HepG2 (cell line): ENCODE results near the gene PDGFB. TPM values are rescaled to one million over a fixed set of nuclear protein-coding genes. Genes with fewer than 3 reads are reported as not detected.

Experiments
- ATAC-seq: fragments of 200-7000 bp; cut with Tn5 transposase; 3 replicates; pipeline ENCODE4 v1.9.1; 2020; ENCODE audit warnings: mild to moderate bottlenecking, moderate library complexity
- BruUV-seq: library from RNA; stranded (reverse); fragments of 400-500 nt; replicated peaks from 2 replicates; lab custom pipeline; 2021; lab: Mats Ljungman, UMichigan
- CTCF ChIA-PET: fragments of 300-600 bp; formaldehyde crosslinking; extraction: SDS; loops from one replicate; lab custom pipeline; 2021; ENCODE audit warnings: low total read pairs, inconsistent platforms, low intra/inter-chr PET ratio; lab: Yijun Ruan, JAX
- POLR2A ChIA-PET: fragments of 350-600 bp; sonication (Branson Sonifier 250); formaldehyde crosslinking; loops from one replicate; lab custom pipeline; 2020; ENCODE audit warnings: antibody characterized with exemption, inconsistent platforms; lab: Yijun Ruan, JAX
- DNase-seq: peaks from one replicate; pipeline ENCODE4 v3.0.0-alpha.2; 2015; ENCODE audit warnings: low spot score
- FAIRE-seq: peaks from 3 replicates; lab custom pipeline; 2011; peaks lifted over from hg19 to GRCh38; lab: Jason Lieb, UNC
- H2AFZ ChIP-seq: one replicate; pipeline ENCODE4 v1.6.1; 2011; ENCODE audit warnings: low read length, inconsistent platforms
- H3K27ac ChIP-seq: fragments of 300-600 bp; 3 replicates; pipeline ENCODE4 v1.8.0; 2011; ENCODE audit warnings: mixed run types, mild to moderate bottlenecking, mixed read lengths, low read length, inconsistent platforms; ENCODE audit not compliant: insufficient read depth; ENCODE audit errors: extremely low read length
- H3K27me3 ChIP-seq, 2 experiments: fragments of 200-600 bp in 1 of 2; 2 replicates in 1 of 2; 3 replicates in 1 of 2; pipeline versions ENCODE4 v1.6.0 to v1.8.0; 2011; ENCODE audit warnings: low read length in 2 of 2, mild to moderate bottlenecking in 2 of 2, moderate library complexity in 2 of 2, inconsistent platforms in 1 of 2; ENCODE audit not compliant: insufficient read depth in 2 of 2, control insufficient read depth in 1 of 2
- H3K36me3 ChIP-seq, 2 experiments: fragments of 200-600 bp in 1 of 2; replicated peaks in 1 of 2; 2 replicates in 1 of 2; 3 replicates in 1 of 2; pipeline versions ENCODE4 v1.5.1 to v1.8.0; 2011; ENCODE audit warnings: low read length in 2 of 2, inconsistent platforms in 1 of 2; ENCODE audit not compliant: insufficient read depth in 2 of 2, control insufficient read depth in 1 of 2
- H3K4me1 ChIP-seq: 2 replicates; pipeline ENCODE4 v1.5.1; 2012; ENCODE audit warnings: low read length, inconsistent platforms; ENCODE audit not compliant: insufficient read depth
- H3K4me2 ChIP-seq: 2 replicates; pipeline ENCODE4 v1.6.0; 2011; ENCODE audit warnings: low read depth, low read length, inconsistent platforms
- H3K4me3 ChIP-seq, 3 experiments: fragments of 200-600 bp in 1 of 3; sonication (generic), shearing (Covaris generic) in 1 of 3; replicated peaks in 1 of 3; 2 replicates each; pipeline ENCODE4 v1.5.1; 2011 to 2016; ENCODE audit warnings: low read length in 3 of 3, inconsistent platforms in 2 of 3, low read depth in 2 of 3, mild to moderate bottlenecking in 2 of 3, control low read depth in 1 of 3, mixed read lengths in 1 of 3; ENCODE audit not compliant: insufficient read depth in 1 of 3
- H3K79me2 ChIP-seq: one replicate; pipeline ENCODE4 v1.6.1; 2011; ENCODE audit warnings: low read length, inconsistent platforms; ENCODE audit not compliant: insufficient read depth
- H3K9ac ChIP-seq: 2 replicates; pipeline ENCODE4 v1.6.0; 2011; ENCODE audit warnings: mild to moderate bottlenecking, low read depth, low read length, inconsistent platforms; ENCODE audit not compliant: insufficient read depth
- H3K9me3 ChIP-seq: 2 replicates; pipeline ENCODE4 v1.5.1; 2012; ENCODE audit warnings: mild to moderate bottlenecking, low read length
- H4K20me1 ChIP-seq: 2 replicates; pipeline ENCODE4 v1.6.0; 2011; ENCODE audit warnings: inconsistent platforms, mild to moderate bottlenecking, low read length, moderate library complexity; ENCODE audit not compliant: insufficient read depth
- GTF3A ChIP-seq: sonication (generic); formaldehyde crosslinking; conservative IDR thresholded peaks from 2 replicates; pipeline ENCODE4 v1.4.0; 2020; ENCODE audit warnings: mild to moderate bottlenecking, missing genetic modification reagents
- SALL1 ChIP-seq: sonication (generic); formaldehyde crosslinking; IDR thresholded peaks from 2 replicates; pipeline ENCODE4 v1.8.0; 2022; ENCODE audit warnings: mild to moderate bottlenecking, missing genetic modification reagents
- SMC3 ChIP-seq: IDR thresholded peaks from 2 replicates; pipeline ENCODE4 v1.6.1; 2011; ENCODE audit warnings: low read length, improper control_type of control experiment
- STAG1 ChIP-seq: sonication (generic); formaldehyde crosslinking; IDR thresholded peaks from 2 replicates; pipeline ENCODE4 v1.4.0; 2020; ENCODE audit warnings: missing genetic modification reagents
- TBX2 ChIP-seq: sonication (generic); formaldehyde crosslinking; IDR thresholded peaks from 2 replicates; pipeline ENCODE4 v1.5.0; 2020; ENCODE audit warnings: missing genetic modification reagents, mild to moderate bottlenecking, borderline replicate concordance
- YY1 ChIP-seq: IDR thresholded peaks from 2 replicates; pipeline ENCODE4 v1.6.1; 2011; ENCODE audit warnings: low read length, low read depth, moderate library complexity, mild to moderate bottlenecking; ENCODE audit not compliant: insufficient read depth, insufficient replicate concordance
- ZNF350 ChIP-seq: sonication (generic); formaldehyde crosslinking; IDR thresholded peaks from 2 replicates; pipeline ENCODE4 v1.4.0; 2020; ENCODE audit warnings: mild to moderate bottlenecking, low read depth, missing genetic modification reagents, borderline replicate concordance
- WGBS: methylation state at CpG from one replicate; pipeline ENCODE4 v1.1.6; 2017; ENCODE audit warnings: low lambda C conversion rate; 5-methylcytosine and 5-hydroxymethylcytosine counted together
- in situ Hi-C: cut with HindIII; loops from 2 replicates; pipeline ENCODE4 v1.10.0; 2017; ENCODE audit warnings: low pct_unique_long_range_greater_than_20kb; ENCODE audit not compliant: extremely low pct_ligation_motif_present
- intact Hi-C: fragments of 100-400 bp; cut with micrococcal nuclease; formaldehyde crosslinking; loops from one replicate; pipeline ENCODE4 v1.10.0; 2022; ENCODE audit not compliant: unreplicated experiment
- polyA plus RNA-seq, 8 experiments: library from polyadenylated mRNA; depleted of rRNA in 3 of 8; stranded (reverse) in 7 of 8; unstranded in 1 of 8; fragments of >200 nt; fragmentation: Illumina TruSeq in 4 of 8; extraction: Trizol in 4 of 8; gene quantifications; 2 replicates each; pipeline versions ENCODE4 v1.2.1 to v1.2.3, GENCODE V29; 2011 to 2016; ENCODE audit warnings: low read depth in 4 of 8, missing spikeins in 1 of 8, mixed read lengths in 1 of 8; ENCODE audit not compliant: insufficient read depth in 1 of 8
- total RNA-seq, 5 experiments: library from RNA; depleted of rRNA; stranded (reverse); fragments of >200 nt; fragmentation: Illumina TruSeq; extraction: Trizol; gene quantifications; 2 replicates each; pipeline ENCODE4 v1.2.3, GENCODE V29; 2016; ENCODE audit warnings: low read depth in 1 of 5
- TF ChIP-seq, protein P1 (sequence below): sonication (generic); formaldehyde crosslinking; IDR thresholded peaks from 2 replicates; pipeline ENCODE4 v1.5.0; 2020; ENCODE audit warnings: mild to moderate bottlenecking, missing genetic modification reagents, moderate library complexity
- TF ChIP-seq, protein P2 (sequence below), 2 experiments: IDR thresholded peaks; 2 replicates each; pipeline ENCODE4 v1.6.1; 2011 to 2012; ENCODE audit warnings: low read length in 2 of 2, borderline replicate concordance in 1 of 2, low read depth in 1 of 2, mild to moderate bottlenecking in 1 of 2, moderate library complexity in 1 of 2
- TF ChIP-seq, protein P3 (sequence below): sonication (generic); formaldehyde crosslinking; IDR thresholded peaks from 2 replicates; pipeline ENCODE4 v1.5.1; 2020; ENCODE audit warnings: mild to moderate bottlenecking, missing genetic modification reagents, moderate library complexity

Gene PDGFB
- total and polyA plus RNA-seq, 2 of the 13 experiments (the other 11 are each of a cell fraction or from before 2014, with no cell fraction given) = 1.4 to 10.1 TPM

DNA sequence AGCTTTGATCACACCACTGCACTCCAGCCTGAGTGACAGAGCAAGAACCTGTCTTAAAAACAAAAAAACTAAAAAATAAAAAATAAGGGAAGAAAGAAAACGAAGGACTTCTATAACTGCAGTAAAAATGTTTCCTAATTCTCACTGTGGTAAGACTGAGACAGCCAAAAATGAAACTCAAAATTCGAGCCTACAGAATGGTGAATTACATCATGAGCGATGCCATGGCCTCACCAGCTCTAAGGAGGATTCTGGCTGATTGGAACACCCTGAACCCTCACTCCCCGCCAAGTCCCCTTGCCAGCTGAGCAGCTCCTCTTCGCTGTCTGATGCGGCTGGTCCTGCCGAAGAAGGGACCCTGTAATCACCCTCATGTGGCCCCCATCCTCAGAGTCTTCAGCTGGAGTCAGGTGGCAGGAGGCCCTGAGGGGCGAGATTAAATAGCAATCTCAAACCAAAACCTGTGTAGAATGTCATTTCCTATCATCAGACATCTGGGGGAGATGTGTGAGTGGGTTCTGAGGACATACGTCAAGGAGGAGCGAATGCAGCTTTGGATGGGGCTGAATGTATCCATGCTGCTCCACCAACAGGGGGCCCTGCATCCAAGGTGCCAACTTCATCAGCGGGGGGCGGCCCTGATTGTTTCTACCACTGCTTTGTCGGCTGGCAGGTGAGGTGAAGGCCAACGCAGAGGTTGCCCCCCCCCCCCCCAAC lies 29.2 kb downstream of the PDGFB start:
- H3K4me2 ChIP-seq = no peak overlapping the region
- H4K20me1 ChIP-seq = no peaks in the 10 kb centered on the region
- DNase-seq (no peak), ATAC-seq (peak; percentile 79), FAIRE-seq (no peak)
- H3K79me2 ChIP-seq = no peaks in the 10 kb centered on the region
- H3K9ac ChIP-seq = no peak overlapping the region
- H3K36me3 ChIP-seq = no peaks in the 10 kb centered on the region
- H2AFZ ChIP-seq = no peak overlapping the region
- H3K27ac ChIP-seq = no peak overlapping the region
- POLR2A ChIA-PET = interaction anchor here (0.7 to 1.9 kb wide), 3 partner anchors 8 to 104 kb away, joined by 3 to 8 read pairs (median 7); partner anchors contain the start of gene RPL3
- no TSS peak for BruUV-seq
- no peaks in the 10 kb centered on the region for H3K9me3 ChIP-seq
- no peak overlapping the region for H3K4me3 ChIP-seq
- WGBS = 34% methylated on average over 4 of the region's 14 CpGs
- CTCF ChIA-PET = interaction anchor here (0.9 kb wide), 1 partner anchor 45 kb away, joined by 6 read pairs; no protein-coding TSS in a partner anchor
- H3K27me3 ChIP-seq = no peaks in the 10 kb centered on the region
- in situ Hi-C loops (no loop called here), intact Hi-C loops (no loop called here)
- peaks cover 26% of the 10 kb centered on the region for H3K4me1 ChIP-seq
- TF ChIP-seq, protein P1, sequence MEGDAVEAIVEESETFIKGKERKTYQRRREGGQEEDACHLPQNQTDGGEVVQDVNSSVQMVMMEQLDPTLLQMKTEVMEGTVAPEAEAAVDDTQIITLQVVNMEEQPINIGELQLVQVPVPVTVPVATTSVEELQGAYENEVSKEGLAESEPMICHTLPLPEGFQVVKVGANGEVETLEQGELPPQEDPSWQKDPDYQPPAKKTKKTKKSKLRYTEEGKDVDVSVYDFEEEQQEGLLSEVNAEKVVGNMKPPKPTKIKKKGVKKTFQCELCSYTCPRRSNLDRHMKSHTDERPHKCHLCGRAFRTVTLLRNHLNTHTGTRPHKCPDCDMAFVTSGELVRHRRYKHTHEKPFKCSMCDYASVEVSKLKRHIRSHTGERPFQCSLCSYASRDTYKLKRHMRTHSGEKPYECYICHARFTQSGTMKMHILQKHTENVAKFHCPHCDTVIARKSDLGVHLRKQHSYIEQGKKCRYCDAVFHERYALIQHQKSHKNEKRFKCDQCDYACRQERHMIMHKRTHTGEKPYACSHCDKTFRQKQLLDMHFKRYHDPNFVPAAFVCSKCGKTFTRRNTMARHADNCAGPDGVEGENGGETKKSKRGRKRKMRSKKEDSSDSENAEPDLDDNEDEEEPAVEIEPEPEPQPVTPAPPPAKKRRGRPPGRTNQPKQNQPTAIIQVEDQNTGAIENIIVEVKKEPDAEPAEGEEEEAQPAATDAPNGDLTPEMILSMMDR (CRISPR knock-in tag) = peak; percentile 75
- TF ChIP-seq, protein P2, sequence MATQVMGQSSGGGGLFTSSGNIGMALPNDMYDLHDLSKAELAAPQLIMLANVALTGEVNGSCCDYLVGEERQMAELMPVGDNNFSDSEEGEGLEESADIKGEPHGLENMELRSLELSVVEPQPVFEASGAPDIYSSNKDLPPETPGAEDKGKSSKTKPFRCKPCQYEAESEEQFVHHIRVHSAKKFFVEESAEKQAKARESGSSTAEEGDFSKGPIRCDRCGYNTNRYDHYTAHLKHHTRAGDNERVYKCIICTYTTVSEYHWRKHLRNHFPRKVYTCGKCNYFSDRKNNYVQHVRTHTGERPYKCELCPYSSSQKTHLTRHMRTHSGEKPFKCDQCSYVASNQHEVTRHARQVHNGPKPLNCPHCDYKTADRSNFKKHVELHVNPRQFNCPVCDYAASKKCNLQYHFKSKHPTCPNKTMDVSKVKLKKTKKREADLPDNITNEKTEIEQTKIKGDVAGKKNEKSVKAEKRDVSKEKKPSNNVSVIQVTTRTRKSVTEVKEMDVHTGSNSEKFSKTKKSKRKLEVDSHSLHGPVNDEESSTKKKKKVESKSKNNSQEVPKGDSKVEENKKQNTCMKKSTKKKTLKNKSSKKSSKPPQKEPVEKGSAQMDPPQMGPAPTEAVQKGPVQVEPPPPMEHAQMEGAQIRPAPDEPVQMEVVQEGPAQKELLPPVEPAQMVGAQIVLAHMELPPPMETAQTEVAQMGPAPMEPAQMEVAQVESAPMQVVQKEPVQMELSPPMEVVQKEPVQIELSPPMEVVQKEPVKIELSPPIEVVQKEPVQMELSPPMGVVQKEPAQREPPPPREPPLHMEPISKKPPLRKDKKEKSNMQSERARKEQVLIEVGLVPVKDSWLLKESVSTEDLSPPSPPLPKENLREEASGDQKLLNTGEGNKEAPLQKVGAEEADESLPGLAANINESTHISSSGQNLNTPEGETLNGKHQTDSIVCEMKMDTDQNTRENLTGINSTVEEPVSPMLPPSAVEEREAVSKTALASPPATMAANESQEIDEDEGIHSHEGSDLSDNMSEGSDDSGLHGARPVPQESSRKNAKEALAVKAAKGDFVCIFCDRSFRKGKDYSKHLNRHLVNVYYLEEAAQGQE (IDR thresholded peaks at IDR 0.05; ENCODE audit: borderline replicate concordance in 1 of 2, low read depth in 1 of 2, low read length in 2 of 2) = no peak
- TF ChIP-seq SMC3 = peak; percentile 51
- peak; percentile 64 for TF ChIP-seq STAG1
- TF ChIP-seq ZNF350 (CRISPR knock-in tag) = peak; percentile 21; the same call in 1 of the 2 replicates
- TF ChIP-seq YY1 = peak; percentile 6
- peak; percentile 27; the same call in 1 of the 2 replicates for TF ChIP-seq SALL1 (CRISPR knock-in tag)
- TF ChIP-seq GTF3A (CRISPR knock-in tag) = no peak
- TF ChIP-seq, protein P3, sequence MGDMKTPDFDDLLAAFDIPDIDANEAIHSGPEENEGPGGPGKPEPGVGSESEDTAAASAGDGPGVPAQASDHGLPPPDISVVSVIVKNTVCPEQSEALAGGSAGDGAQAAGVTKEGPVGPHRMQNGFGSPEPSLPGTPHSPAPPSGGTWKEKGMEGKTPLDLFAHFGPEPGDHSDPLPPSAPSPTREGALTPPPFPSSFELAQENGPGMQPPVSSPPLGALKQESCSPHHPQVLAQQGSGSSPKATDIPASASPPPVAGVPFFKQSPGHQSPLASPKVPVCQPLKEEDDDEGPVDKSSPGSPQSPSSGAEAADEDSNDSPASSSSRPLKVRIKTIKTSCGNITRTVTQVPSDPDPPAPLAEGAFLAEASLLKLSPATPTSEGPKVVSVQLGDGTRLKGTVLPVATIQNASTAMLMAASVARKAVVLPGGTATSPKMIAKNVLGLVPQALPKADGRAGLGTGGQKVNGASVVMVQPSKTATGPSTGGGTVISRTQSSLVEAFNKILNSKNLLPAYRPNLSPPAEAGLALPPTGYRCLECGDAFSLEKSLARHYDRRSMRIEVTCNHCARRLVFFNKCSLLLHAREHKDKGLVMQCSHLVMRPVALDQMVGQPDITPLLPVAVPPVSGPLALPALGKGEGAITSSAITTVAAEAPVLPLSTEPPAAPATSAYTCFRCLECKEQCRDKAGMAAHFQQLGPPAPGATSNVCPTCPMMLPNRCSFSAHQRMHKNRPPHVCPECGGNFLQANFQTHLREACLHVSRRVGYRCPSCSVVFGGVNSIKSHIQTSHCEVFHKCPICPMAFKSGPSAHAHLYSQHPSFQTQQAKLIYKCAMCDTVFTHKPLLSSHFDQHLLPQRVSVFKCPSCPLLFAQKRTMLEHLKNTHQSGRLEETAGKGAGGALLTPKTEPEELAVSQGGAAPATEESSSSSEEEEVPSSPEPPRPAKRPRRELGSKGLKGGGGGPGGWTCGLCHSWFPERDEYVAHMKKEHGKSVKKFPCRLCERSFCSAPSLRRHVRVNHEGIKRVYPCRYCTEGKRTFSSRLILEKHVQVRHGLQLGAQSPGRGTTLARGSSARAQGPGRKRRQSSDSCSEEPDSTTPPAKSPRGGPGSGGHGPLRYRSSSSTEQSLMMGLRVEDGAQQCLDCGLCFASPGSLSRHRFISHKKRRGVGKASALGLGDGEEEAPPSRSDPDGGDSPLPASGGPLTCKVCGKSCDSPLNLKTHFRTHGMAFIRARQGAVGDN (CRISPR knock-in tag) = peak; percentile 40; the same call in 1 of the 2 replicates
- TF ChIP-seq TBX2 = peak; percentile 28; the same call in 1 of the 2 replicates
